DMS 273 treated with DMSO at 0.1 percent for 48 hours (cell line): Measurements from ENCODE around the gene ALS2.
"Not testable (repeated sequence)": the region's sequence is repeated elsewhere in the genome, so short reads cannot be mapped to it uniquely, and the experiment has no call there.

Experiments
- DNase-seq: peaks from one replicate; lab custom pipeline; 2025; lab: John Stamatoyannopoulos, UW

ALS2 gene

GRCh38 chr2:201675454-201675853 is 105.3 kb downstream of the ALS2 start:
- no peak for DNase-seq

- DNase-seq = no peak
Observed at GRCh38 chr2:201674794-201675193, 105.9 kb downstream of the ALS2 start.

- DNase-seq = no peak
Observed at GRCh38 chr2:201674298-201674697, 106.4 kb downstream of the ALS2 start.

- no peak for DNase-seq
Observed at GRCh38 chr2:201673546-201673945, 107.2 kb downstream of the ALS2 start.

GRCh38 chr2:201671205-201671604 is 109.5 kb downstream of the ALS2 start:
- not testable (repeated sequence) for DNase-seq

GRCh38 chr2:201669865-201670264 is 110.9 kb downstream of the ALS2 start:
- no peak for DNase-seq

- DNase-seq = no peak
Observed at GRCh38 chr2:201668402-201668910, 112.3 kb downstream of the ALS2 start.

- DNase-seq = no peak
Observed at GRCh38 chr2:201664334-201664733, 116.4 kb downstream of the ALS2 start.

GRCh38 chr2:201661366-201661765 is 119.4 kb downstream of the ALS2 start:
- no peak for DNase-seq

GRCh38 chr2:201660293-201660895 is 120.3 kb downstream of the ALS2 start:
- no peak for DNase-seq

- DNase-seq = no peak
Observed at GRCh38 chr2:201656740-201657139, 124.0 kb downstream of the ALS2 start.

- no peak for DNase-seq
Observed at GRCh38 chr2:201656102-201656501, 124.6 kb downstream of the ALS2 start.

- no peak for DNase-seq
Observed at GRCh38 chr2:201654616-201655384, 125.9 kb downstream of the ALS2 start.

GRCh38 chr2:201653221-201653620 is 127.5 kb downstream of the ALS2 start:
- DNase-seq = no peak
